ENCODE data around the gene DHRS13. TPM values are rescaled to one million over a fixed set of nuclear protein-coding genes. Genes with fewer than 3 reads are reported as not detected.

DHRS13 gene
- total and polyA plus RNA-seq, 10 of the 15 experiments (the other 5 are each of a cell fraction or from before 2014, with no cell fraction given): 0.18 to 55.2 (median 31.3) TPM; not detected in 1

DNA sequence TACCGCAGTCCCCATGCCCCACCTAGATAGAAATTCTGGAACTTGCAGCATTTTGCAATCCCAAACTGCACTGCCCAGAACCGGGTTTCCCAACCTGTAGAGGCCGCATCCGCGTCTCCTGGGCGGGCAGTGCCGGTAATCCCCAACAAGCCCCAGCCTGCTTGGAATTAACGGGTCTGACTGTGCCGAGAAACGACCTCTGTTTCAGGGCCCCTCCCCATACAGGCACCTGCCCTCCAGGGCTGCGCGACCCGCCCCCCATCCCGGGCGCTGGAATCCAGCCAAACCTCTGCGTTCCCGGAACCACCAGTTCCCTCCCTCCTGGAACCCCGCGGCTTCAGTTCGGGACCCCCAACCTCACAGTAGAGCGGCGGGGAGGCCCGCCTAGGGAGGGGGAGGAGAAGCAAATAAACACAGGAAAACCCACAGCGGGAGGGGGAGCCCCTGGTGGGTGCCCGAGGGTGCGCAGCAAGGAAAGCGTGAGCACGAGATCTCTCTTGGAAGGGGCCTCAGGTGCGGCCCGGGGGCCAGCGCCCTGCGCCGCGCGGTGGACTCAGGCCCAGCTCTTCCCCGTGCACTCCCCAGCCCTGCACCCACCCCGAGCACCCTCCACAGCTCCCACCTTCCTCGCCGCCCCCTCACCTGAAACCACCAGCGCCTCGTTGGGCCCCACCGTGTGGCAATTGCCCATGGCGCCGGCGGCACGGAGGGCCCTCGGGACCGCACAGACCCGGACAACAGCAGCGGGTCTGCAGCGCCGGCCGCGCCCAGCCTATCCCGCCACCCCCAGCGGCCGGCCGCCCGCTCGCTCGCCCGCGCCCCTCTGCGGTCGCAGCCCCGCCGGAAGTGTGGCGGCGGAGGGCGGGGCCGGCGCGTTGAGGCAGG, 5.8 kb downstream of the DHRS13 start, which contains the start of gene FLOT2 (continued):
- TF ChIP-seq ATF7 (IDR thresholded peaks at IDR 0.05; ENCODE audit: low read depth): no peak
- TF ChIP-seq SIN3A (IDR thresholded peaks at IDR 0.05; ENCODE audit: low read depth, low read length): no peak; the same call in 1 of the 2 replicates
- TF ChIP-seq BACH1 (IDR thresholded peaks at IDR 0.05; ENCODE audit: borderline replicate concordance): peak; percentile 94
- no peak for TF ChIP-seq KAT2A (conservative IDR thresholded peaks at IDR 0.05; ENCODE audit: control insufficient read depth, low read depth, low read length)
- TF ChIP-seq, protein P1, sequence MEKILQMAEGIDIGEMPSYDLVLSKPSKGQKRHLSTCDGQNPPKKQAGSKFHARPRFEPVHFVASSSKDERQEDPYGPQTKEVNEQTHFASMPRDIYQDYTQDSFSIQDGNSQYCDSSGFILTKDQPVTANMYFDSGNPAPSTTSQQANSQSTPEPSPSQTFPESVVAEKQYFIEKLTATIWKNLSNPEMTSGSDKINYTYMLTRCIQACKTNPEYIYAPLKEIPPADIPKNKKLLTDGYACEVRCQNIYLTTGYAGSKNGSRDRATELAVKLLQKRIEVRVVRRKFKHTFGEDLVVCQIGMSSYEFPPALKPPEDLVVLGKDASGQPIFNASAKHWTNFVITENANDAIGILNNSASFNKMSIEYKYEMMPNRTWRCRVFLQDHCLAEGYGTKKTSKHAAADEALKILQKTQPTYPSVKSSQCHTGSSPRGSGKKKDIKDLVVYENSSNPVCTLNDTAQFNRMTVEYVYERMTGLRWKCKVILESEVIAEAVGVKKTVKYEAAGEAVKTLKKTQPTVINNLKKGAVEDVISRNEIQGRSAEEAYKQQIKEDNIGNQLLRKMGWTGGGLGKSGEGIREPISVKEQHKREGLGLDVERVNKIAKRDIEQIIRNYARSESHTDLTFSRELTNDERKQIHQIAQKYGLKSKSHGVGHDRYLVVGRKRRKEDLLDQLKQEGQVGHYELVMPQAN (conservative IDR thresholded peaks at IDR 0.05): peak; percentile 49
- 0 out of 2 replicates have a peak, but pooled peaks have one; percentile 52 for TF ChIP-seq ZSCAN29 (IDR thresholded peaks at IDR 0.05)
- TF ChIP-seq POLR2AphosphoS2 (IDR thresholded peaks at IDR 0.05; ENCODE audit: low read depth, low read length): peak; percentile 95

DNA sequence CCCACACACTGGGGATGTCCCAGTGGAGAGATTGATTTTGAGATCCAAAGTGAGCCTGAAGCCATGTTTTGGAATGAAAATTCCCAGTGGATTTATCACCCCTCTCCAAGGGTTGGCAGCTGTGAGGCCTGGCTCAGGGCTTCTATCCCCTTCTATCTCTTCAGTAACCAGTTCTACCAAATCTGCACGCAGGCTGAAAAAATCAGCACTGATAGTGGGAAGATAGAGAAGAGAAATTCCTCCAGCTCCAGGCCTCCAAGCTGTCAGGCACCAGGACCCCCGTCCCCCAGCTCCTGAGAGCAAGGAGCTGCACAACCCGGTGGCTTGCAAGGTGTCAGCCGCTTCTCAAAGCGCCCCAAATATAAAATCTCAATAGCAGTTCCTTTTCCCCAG, 6.4 kb downstream of the DHRS13 start:
- Histone ChIP-seq H3K79me2 (ENCODE audit: control insufficient read depth, insufficient read depth, low read length) (peaks cover 22% of the 10 kb centered on the region), H3K4me1 (ENCODE audit: control insufficient read depth, insufficient read depth, low read length) (peaks cover 45% of the 10 kb centered on the region), H3K27ac (ENCODE audit: control insufficient read depth, insufficient read depth) (peak overlapping the region; percentile 72; the same call in 1 of the 2 replicates), H3K9me3 (replicated peaks; ENCODE audit: control insufficient read depth, insufficient read depth, low read length) (no peaks in the 10 kb centered on the region), H3K9ac (ENCODE audit: control insufficient read depth, insufficient read depth, low read length) (peak overlapping the region; percentile 72), H3K4me3 (peak overlapping the region; percentile 92), H3K36me3 (ENCODE audit: control insufficient read depth in 2 of 2, insufficient read depth in 2 of 2, low read length in 1 of 2) (no peaks in the 10 kb centered on the region), H2AFZ (ENCODE audit: control insufficient read depth, low read depth, low read length) (no peak overlapping the region), H3K27me3 (replicated peaks in 1 of 2; ENCODE audit: control insufficient read depth in 2 of 2, insufficient read depth in 2 of 2, low read length in 1 of 2) (no peaks in the 10 kb centered on the region), H3K4me2 (ENCODE audit: control insufficient read depth, insufficient read depth) (peak overlapping the region; percentile 92), H4K20me1 (ENCODE audit: control insufficient read depth, insufficient read depth) (no peaks in the 10 kb centered on the region)
- in situ Hi-C loops (cut with MboI): loop anchor here (25.0 kb wide), 1 partner anchor 1409 kb away; no protein-coding TSS in a partner anchor
- no peak for ATAC-seq
- WGBS (ENCODE audit: insufficient coverage, insufficient replicate concordance, low lambda C conversion rate, missing lambda C conversion rate): 39% methylated on average over 5 of the region's 5 CpGs
- no peak for FAIRE-seq
- TSS peak; percentile 45 for BruUV-seq (replicated peaks)
- ChIA-PET SMC1A (ENCODE audit: uncharacterized antibody, unreplicated experiment) (interaction anchor here (0.9 to 5.8 kb wide), 8 partner anchors 14 to 169 kb away, joined by 3 to 35 read pairs (median 4); partner anchors contain the start of genes NEK8 and TLCD1), POLR2A (interaction anchor here (0.6 to 2.9 kb wide), 10 partner anchors 25 to 169 kb away, joined by 3 to 11 read pairs (median 6); partner anchors contain the start of gene ERAL1), CTCF (interaction anchor here (0.8 to 4.5 kb wide), 6 partner anchors 35 to 348 kb away, joined by 3 to 31 read pairs (median 8); partner anchors contain the start of gene NEK8), RAD21 (ENCODE audit: unreplicated experiment) (interaction anchor here (0.7 to 4.3 kb wide), 8 partner anchors 9 to 169 kb away, joined by 3 to 28 read pairs (median 8); partner anchors contain the start of gene FAM222B)
- no peak for DNase-seq (ENCODE audit: low read depth, low spot score)
- TF ChIP-seq IKZF2 (IDR thresholded peaks at IDR 0.05): 0 out of 4 replicates have a peak, but pooled peaks of 1 of the 2 experiments have one; percentile 7
- TF ChIP-seq, protein P2, sequence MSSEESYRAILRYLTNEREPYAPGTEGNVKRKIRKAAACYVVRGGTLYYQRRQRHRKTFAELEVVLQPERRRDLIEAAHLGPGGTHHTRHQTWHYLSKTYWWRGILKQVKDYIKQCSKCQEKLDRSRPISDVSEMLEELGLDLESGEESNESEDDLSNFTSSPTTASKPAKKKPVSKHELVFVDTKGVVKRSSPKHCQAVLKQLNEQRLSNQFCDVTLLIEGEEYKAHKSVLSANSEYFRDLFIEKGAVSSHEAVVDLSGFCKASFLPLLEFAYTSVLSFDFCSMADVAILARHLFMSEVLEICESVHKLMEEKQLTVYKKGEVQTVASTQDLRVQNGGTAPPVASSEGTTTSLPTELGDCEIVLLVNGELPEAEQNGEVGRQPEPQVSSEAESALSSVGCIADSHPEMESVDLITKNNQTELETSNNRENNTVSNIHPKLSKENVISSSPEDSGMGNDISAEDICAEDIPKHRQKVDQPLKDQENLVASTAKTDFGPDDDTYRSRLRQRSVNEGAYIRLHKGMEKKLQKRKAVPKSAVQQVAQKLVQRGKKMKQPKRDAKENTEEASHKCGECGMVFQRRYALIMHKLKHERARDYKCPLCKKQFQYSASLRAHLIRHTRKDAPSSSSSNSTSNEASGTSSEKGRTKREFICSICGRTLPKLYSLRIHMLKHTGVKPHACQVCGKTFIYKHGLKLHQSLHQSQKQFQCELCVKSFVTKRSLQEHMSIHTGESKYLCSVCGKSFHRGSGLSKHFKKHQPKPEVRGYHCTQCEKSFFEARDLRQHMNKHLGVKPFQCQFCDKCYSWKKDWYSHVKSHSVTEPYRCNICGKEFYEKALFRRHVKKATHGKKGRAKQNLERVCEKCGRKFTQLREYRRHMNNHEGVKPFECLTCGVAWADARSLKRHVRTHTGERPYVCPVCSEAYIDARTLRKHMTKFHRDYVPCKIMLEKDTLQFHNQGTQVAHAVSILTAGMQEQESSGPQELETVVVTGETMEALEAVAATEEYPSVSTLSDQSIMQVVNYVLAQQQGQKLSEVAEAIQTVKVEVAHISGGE (CRISPR knock-in tag; IDR thresholded peaks at IDR 0.05): no peak
- intact Hi-C loops (cut with micrococcal nuclease; ENCODE audit: unreplicated experiment): no loop called here

Data from GM12878 (cell line).